ENCODE data around the gene IER2. TPM values are rescaled to one million over a fixed set of nuclear protein-coding genes. Genes with fewer than 3 reads are reported as not detected.

The IER2 gene
- total and polyA plus RNA-seq, 9 of the 15 experiments (the other 6 are each of a cell fraction or from before 2014, with no cell fraction given): 4.5 to 205 (median 23.7) TPM

- TF ChIP-seq ZNF507 (tag; conservative IDR thresholded peaks at IDR 0.05) (no peak), PURB (CRISPR knock-in tag; IDR thresholded peaks at IDR 0.05; ENCODE audit: low read depth) (no peak), THRB (CRISPR knock-in tag; conservative IDR thresholded peaks at IDR 0.05) (no peak), ZNF217 (CRISPR knock-in tag; IDR thresholded peaks at IDR 0.05) (no peak), MED1 (CRISPR knock-in tag; IDR thresholded peaks at IDR 0.05; ENCODE audit: borderline replicate concordance) (no peak), RUNX1 (IDR thresholded peaks at IDR 0.05; ENCODE audit: low read depth) (no peak), FOXO4 (CRISPR knock-in tag; IDR thresholded peaks at IDR 0.05) (no peak), MTA3 (IDR thresholded peaks at IDR 0.05; ENCODE audit: borderline replicate concordance) (peak; percentile 99), ZNF143 (CRISPR knock-in tag; IDR thresholded peaks at IDR 0.05) (peak; percentile 44; the same call in 1 of the 2 replicates), ZNF512 (tag; IDR thresholded peaks at IDR 0.05) (no peak), ZBTB12 (CRISPR knock-in tag; IDR thresholded peaks at IDR 0.05) (no peak), FOXK1 (CRISPR knock-in tag; IDR thresholded peaks at IDR 0.05; ENCODE audit: borderline replicate concordance) (peak; percentile 58; the same call in 1 of the 2 replicates), NR2C2 (CRISPR knock-in tag; IDR thresholded peaks at IDR 0.05) (no peak), NR2C2 (tag; IDR thresholded peaks at IDR 0.05) (peak; percentile 55; the same call in 1 of the 2 replicates), ZNF444 (CRISPR knock-in tag; IDR thresholded peaks at IDR 0.05) (no peak), ID3 (CRISPR knock-in tag; IDR thresholded peaks at IDR 0.05) (no peak), ID3 (tag; IDR thresholded peaks at IDR 0.05) (peak; percentile 23; the same call in 1 of the 2 replicates), PREB (CRISPR knock-in tag; IDR thresholded peaks at IDR 0.05) (no peak), MAX (CRISPR knock-in tag; IDR thresholded peaks at IDR 0.05) (peak; percentile 99), MIER1 (IDR thresholded peaks at IDR 0.05; ENCODE audit: low read depth) (no peak)
Measured at GRCh38 chr19:13116282-13117175, 33.7 kb upstream of the IER2 start, which contains the start of gene TRMT1 (continued).
